Measurements from ENCODE around the gene ATP11A. TPM values are rescaled to one million over a fixed set of nuclear protein-coding genes. Genes with fewer than 3 reads are reported as not detected.

ATP11A gene
- polyA plus RNA-seq, 4 donors: 3.2 to 79.6 (median 9.5) TPM

GRCh38 chr13:112732679-112733078 lies 42.8 kb downstream of the ATP11A start:
- Histone ChIP-seq H3K9me3 (ENCODE audit: control insufficient read depth in 2 of 2, insufficient read depth in 1 of 2, low read depth in 1 of 2, low read length in 1 of 2) (no peaks in the 10 kb centered on the region), H3K27me3 (ENCODE audit: control insufficient read depth in 3 of 3, insufficient read depth in 3 of 3, low read length in 3 of 3) (no peaks in the 10 kb centered on the region), H3K36me3 (ENCODE audit: control insufficient read depth in 3 of 3, insufficient read depth in 2 of 3, low read depth in 1 of 3, low read length in 3 of 3) (peaks cover 0 to 37% (median 0%) of the 10 kb centered on the region in 3 donors), H3K27ac (ENCODE audit: low read depth in 1 of 3, low read length in 2 of 3) (no peak overlapping the region), H3K4me1 (ENCODE audit: control insufficient read depth in 3 of 3, insufficient read depth in 2 of 3, low read depth in 1 of 3, low read length in 2 of 3) (no peaks in the 10 kb centered on the region), H3K4me3 (ENCODE audit: low read depth in 1 of 3, low read length in 3 of 3) (no peak overlapping the region)
- 75 to 83% (median 76%) methylated on average over 10 of the region's 10 CpGs for WGBS, 3 donors
- no peak for DNase-seq
- no peak for FAIRE-seq

- no peaks in the 10 kb centered on the region for H3K9me3 ChIP-seq (ENCODE audit: control insufficient read depth in 2 of 2, insufficient read depth in 1 of 2, low read depth in 1 of 2, low read length in 1 of 2)
- no peak for DNase-seq
- peaks cover 0 to 33% (median 0%) of the 10 kb centered on the region in 3 donors for H3K36me3 ChIP-seq (ENCODE audit: control insufficient read depth in 3 of 3, insufficient read depth in 2 of 3, low read depth in 1 of 3, low read length in 3 of 3)
- no peak overlapping the region for H3K4me3 ChIP-seq (ENCODE audit: low read depth in 1 of 3, low read length in 3 of 3)
- H3K27ac ChIP-seq (ENCODE audit: low read depth in 1 of 3, low read length in 2 of 3): no peak overlapping the region
- 83 to 91% (median 88%) methylated on average over 6 of the region's 6 CpGs for WGBS, 3 donors
- H3K4me1 ChIP-seq (ENCODE audit: control insufficient read depth in 3 of 3, insufficient read depth in 2 of 3, low read depth in 1 of 3, low read length in 2 of 3): no peaks in the 10 kb centered on the region
- FAIRE-seq: no peak
- no peaks in the 10 kb centered on the region for H3K27me3 ChIP-seq (ENCODE audit: control insufficient read depth in 3 of 3, insufficient read depth in 3 of 3, low read length in 3 of 3)
Observed at GRCh38 chr13:112733112-112733511, 43.3 kb downstream of the ATP11A start.

DNA sequence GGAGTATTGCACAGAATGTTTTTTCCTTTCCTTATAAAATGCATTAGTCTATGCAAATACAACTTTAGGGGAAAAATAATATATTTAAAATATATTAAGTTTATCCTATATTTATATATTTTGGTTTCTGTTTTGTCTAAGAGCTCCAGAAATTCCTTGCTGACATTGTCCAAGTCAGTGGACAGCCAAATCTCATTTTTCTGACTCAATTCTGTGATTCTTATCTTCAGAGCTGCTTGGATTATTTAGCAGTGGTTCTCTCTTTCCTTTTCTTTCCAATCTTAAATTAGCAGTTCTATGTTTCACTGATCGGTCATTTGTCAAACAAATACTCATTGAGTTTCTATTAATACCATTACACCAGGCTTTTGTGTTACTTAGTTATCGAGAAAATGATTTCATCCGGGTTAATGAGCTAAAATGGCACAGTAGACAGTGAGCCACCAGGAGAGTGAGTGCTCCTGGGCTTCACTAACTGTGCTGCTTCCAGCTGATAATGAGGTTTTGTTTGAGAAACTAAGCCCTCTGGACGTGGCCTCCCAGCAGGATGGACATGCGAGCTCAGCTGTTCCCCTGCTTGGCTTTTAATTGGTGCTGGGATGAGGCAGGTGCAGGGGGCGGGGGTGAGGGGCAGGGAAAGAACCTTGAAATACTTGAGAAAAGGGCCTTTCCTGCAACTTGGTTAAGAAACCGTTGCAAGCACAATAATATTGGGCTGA lies 44.0 kb downstream of the ATP11A start:
- no peak overlapping the region for H3K27ac ChIP-seq (ENCODE audit: low read depth in 1 of 3, low read length in 2 of 3)
- no peak for FAIRE-seq

GRCh38 chr13:112734696-112735547 lies 45.1 kb downstream of the ATP11A start:
- no peak overlapping the region for H3K4me3 ChIP-seq (ENCODE audit: low read depth in 1 of 3, low read length in 3 of 3)
- FAIRE-seq (no peak), DNase-seq (no peak)
- whole genome bisulfite sequencing, 3 donors: 83 to 96% (median 92%) methylated on average over 17 of the region's 17 CpGs
- peaks cover 0 to 24% (median 0%) of the 10 kb centered on the region in 3 donors for H3K36me3 ChIP-seq (ENCODE audit: control insufficient read depth in 3 of 3, insufficient read depth in 2 of 3, low read depth in 1 of 3, low read length in 3 of 3)
- H3K9me3 ChIP-seq (ENCODE audit: control insufficient read depth in 2 of 2, insufficient read depth in 1 of 2, low read depth in 1 of 2, low read length in 1 of 2): no peaks in the 10 kb centered on the region
- H3K4me1 ChIP-seq (ENCODE audit: control insufficient read depth in 3 of 3, insufficient read depth in 2 of 3, low read depth in 1 of 3, low read length in 2 of 3): no peaks in the 10 kb centered on the region
- H3K27me3 ChIP-seq (ENCODE audit: control insufficient read depth in 3 of 3, insufficient read depth in 3 of 3, low read length in 3 of 3): no peaks in the 10 kb centered on the region
- no peak overlapping the region for H3K27ac ChIP-seq (ENCODE audit: low read depth in 1 of 3, low read length in 2 of 3)

More for the DNA sequence above, 44.0 kb downstream of the ATP11A start:
- 72 to 80% (median 77%) methylated on average over 7 of the region's 7 CpGs for WGBS, 3 donors
- no peak for DNase-seq
- Histone ChIP-seq H3K9me3 (ENCODE audit: control insufficient read depth in 2 of 2, insufficient read depth in 1 of 2, low read depth in 1 of 2, low read length in 1 of 2) (no peaks in the 10 kb centered on the region), H3K4me1 (ENCODE audit: control insufficient read depth in 3 of 3, insufficient read depth in 2 of 3, low read depth in 1 of 3, low read length in 2 of 3) (no peaks in the 10 kb centered on the region), H3K27me3 (ENCODE audit: control insufficient read depth in 3 of 3, insufficient read depth in 3 of 3, low read length in 3 of 3) (no peaks in the 10 kb centered on the region), H3K36me3 (ENCODE audit: control insufficient read depth in 3 of 3, insufficient read depth in 2 of 3, low read depth in 1 of 3, low read length in 3 of 3) (peaks cover 0 to 31% (median 0%) of the 10 kb centered on the region in 3 donors), H3K4me3 (ENCODE audit: low read depth in 1 of 3, low read length in 3 of 3) (no peak overlapping the region)

GRCh38 chr13:112735791-112736190 lies 46.0 kb downstream of the ATP11A start:
- FAIRE-seq: no peak
- H3K4me1 ChIP-seq (ENCODE audit: control insufficient read depth in 3 of 3, insufficient read depth in 2 of 3, low read depth in 1 of 3, low read length in 2 of 3): no peaks in the 10 kb centered on the region
- DNase-seq: no peak
- WGBS, 3 donors: 91 to 94% (median 91%) methylated on average over 17 of the region's 17 CpGs
- peaks cover 0 to 16% (median 0%) of the 10 kb centered on the region in 3 donors for H3K36me3 ChIP-seq (ENCODE audit: control insufficient read depth in 3 of 3, insufficient read depth in 2 of 3, low read depth in 1 of 3, low read length in 3 of 3)
- H3K9me3 ChIP-seq (ENCODE audit: control insufficient read depth in 2 of 2, insufficient read depth in 1 of 2, low read depth in 1 of 2, low read length in 1 of 2): no peaks in the 10 kb centered on the region
- H3K27me3 ChIP-seq (ENCODE audit: control insufficient read depth in 3 of 3, insufficient read depth in 3 of 3, low read length in 3 of 3): no peaks in the 10 kb centered on the region
- H3K27ac ChIP-seq (ENCODE audit: low read depth in 1 of 3, low read length in 2 of 3): no peak overlapping the region
- H3K4me3 ChIP-seq (ENCODE audit: low read depth in 1 of 3, low read length in 3 of 3): no peak overlapping the region

DNA sequence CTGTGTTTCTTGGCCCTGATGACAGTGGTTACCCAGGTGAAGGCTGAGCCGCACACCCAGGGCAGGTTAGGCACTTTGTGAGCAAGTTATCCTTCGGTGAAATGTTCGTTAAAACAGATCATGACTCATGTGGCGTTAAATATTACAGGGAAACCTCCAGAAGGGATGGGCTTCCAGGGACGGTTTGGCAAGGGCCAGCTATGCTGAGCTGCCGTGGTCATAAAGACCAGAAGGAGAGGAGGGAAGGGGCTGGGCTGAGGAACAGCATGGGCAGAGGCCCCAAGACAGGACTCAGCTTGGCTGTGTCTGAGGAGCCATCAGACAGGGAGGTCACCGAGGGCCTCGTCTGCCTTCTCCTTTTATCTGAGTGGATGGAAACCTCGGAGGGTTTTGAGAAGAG lies 47.5 kb downstream of the ATP11A start:
- no peak for FAIRE-seq

GRCh38 chr13:112738606-112739005 lies 48.8 kb downstream of the ATP11A start:
- Histone ChIP-seq H3K4me1 (ENCODE audit: control insufficient read depth in 3 of 3, insufficient read depth in 2 of 3, low read depth in 1 of 3, low read length in 2 of 3) (peaks cover 0 to 5% (median 0%) of the 10 kb centered on the region in 3 donors), H3K4me3 (ENCODE audit: low read depth in 1 of 3, low read length in 3 of 3) (no peak overlapping the region), H3K36me3 (ENCODE audit: control insufficient read depth in 3 of 3, insufficient read depth in 2 of 3, low read depth in 1 of 3, low read length in 3 of 3) (peaks cover 0 to 18% (median 0%) of the 10 kb centered on the region in 3 donors), H3K27me3 (ENCODE audit: control insufficient read depth in 3 of 3, insufficient read depth in 3 of 3, low read length in 3 of 3) (no peaks in the 10 kb centered on the region), H3K27ac (ENCODE audit: low read depth in 1 of 3, low read length in 2 of 3) (no peak overlapping the region), H3K9me3 (ENCODE audit: control insufficient read depth in 2 of 2, insufficient read depth in 1 of 2, low read depth in 1 of 2, low read length in 1 of 2) (no peaks in the 10 kb centered on the region)
- 91 to 94% (median 91%) methylated on average over 7 of the region's 7 CpGs for WGBS, 3 donors
- DNase-seq (no peak), FAIRE-seq (no peak)

More for the DNA sequence above, 47.5 kb downstream of the ATP11A start:
- Histone ChIP-seq H3K4me3 (ENCODE audit: low read depth in 1 of 3, low read length in 3 of 3) (no peak overlapping the region), H3K27ac (ENCODE audit: low read depth in 1 of 3, low read length in 2 of 3) (no peak overlapping the region), H3K9me3 (ENCODE audit: control insufficient read depth in 2 of 2, insufficient read depth in 1 of 2, low read depth in 1 of 2, low read length in 1 of 2) (no peaks in the 10 kb centered on the region), H3K36me3 (ENCODE audit: control insufficient read depth in 3 of 3, insufficient read depth in 2 of 3, low read depth in 1 of 3, low read length in 3 of 3) (peaks cover 0 to 18% (median 0%) of the 10 kb centered on the region in 3 donors), H3K4me1 (ENCODE audit: control insufficient read depth in 3 of 3, insufficient read depth in 2 of 3, low read depth in 1 of 3, low read length in 2 of 3) (peaks cover 0 to 5% (median 0%) of the 10 kb centered on the region in 3 donors), H3K27me3 (ENCODE audit: control insufficient read depth in 3 of 3, insufficient read depth in 3 of 3, low read length in 3 of 3) (no peaks in the 10 kb centered on the region)
- 89 to 94% (median 92%) methylated on average over 9 of the region's 9 CpGs for WGBS, 3 donors
- DNase-seq: no peak

- no peak for FAIRE-seq
- WGBS, 3 donors: 67 to 88% (median 88%) methylated on average over 19 of the region's 19 CpGs
Observed at GRCh38 chr13:112740502-112741131, 50.8 kb downstream of the ATP11A start.

More at GRCh38 chr13:112740502-112741131, 50.8 kb downstream of the ATP11A start:
- peak overlapping the region in 2 of 3 donors; percentile 64 to 88 for H3K27ac ChIP-seq (ENCODE audit: low read depth in 1 of 3, low read length in 2 of 3)
- peaks cover 0 to 5% (median 0%) of the 10 kb centered on the region in 3 donors for H3K4me1 ChIP-seq (ENCODE audit: control insufficient read depth in 3 of 3, insufficient read depth in 2 of 3, low read depth in 1 of 3, low read length in 2 of 3)
- peaks cover 0 to 17% (median 0%) of the 10 kb centered on the region in 3 donors for H3K36me3 ChIP-seq (ENCODE audit: control insufficient read depth in 3 of 3, insufficient read depth in 2 of 3, low read depth in 1 of 3, low read length in 3 of 3)
- H3K27me3 ChIP-seq (ENCODE audit: control insufficient read depth in 3 of 3, insufficient read depth in 3 of 3, low read length in 3 of 3): no peaks in the 10 kb centered on the region
- no peaks in the 10 kb centered on the region for H3K9me3 ChIP-seq (ENCODE audit: control insufficient read depth in 2 of 2, insufficient read depth in 1 of 2, low read depth in 1 of 2, low read length in 1 of 2)
- H3K4me3 ChIP-seq (ENCODE audit: low read depth in 1 of 3, low read length in 3 of 3): no peak overlapping the region
- DNase-seq: peak in 1 of 2 donors; percentile 50

Measured in small intestine (tissue), 7 donors.